HK-2 (cell line): Measurements from ENCODE around the gene HSPH1.
A peak's percentile ranks its signal among the peaks of the same experiment; 100 is the strongest.

Experiments
- DNase-seq: peaks from one replicate; pipeline ENCODE4 v3.0.0-alpha.2; 2018; ENCODE audit not compliant: unreplicated experiment

Gene HSPH1

GRCh38 chr13:31161557-31162150 lies at the start of gene HSPH1:
Gene HSPH1 (minus strand): TSS chr13:31161904. CDS start chr13:31161582, 322 bp downstream.
- DNase-seq = peak; percentile 93

GRCh38 chr13:31209841-31210210 lies 48.1 kb upstream of the HSPH1 start:
- DNase-seq = no peak

GRCh38 chr13:31209172-31209840 lies 47.6 kb upstream of the HSPH1 start:
- no peak for DNase-seq

GRCh38 chr13:31208559-31209122 lies 46.9 kb upstream of the HSPH1 start:
- no peak for DNase-seq

GRCh38 chr13:31207661-31208552 lies 46.2 kb upstream of the HSPH1 start:
- DNase-seq = no peak

GRCh38 chr13:31204592-31204991 lies 42.9 kb upstream of the HSPH1 start:
- peak; percentile 8 for DNase-seq

GRCh38 chr13:31201341-31202031 lies 39.8 kb upstream of the HSPH1 start:
- DNase-seq = no peak

GRCh38 chr13:31200637-31200971 lies 38.9 kb upstream of the HSPH1 start:
- peak; percentile 49 for DNase-seq

GRCh38 chr13:31199849-31200636 lies 38.3 kb upstream of the HSPH1 start, which contains the start of gene B3GLCT:
Gene B3GLCT (plus strand): TSS chr13:31199975. CDS start chr13:31200085, 110 bp downstream.
- peak; percentile 78 for DNase-seq

- no peak for DNase-seq
Measured at GRCh38 chr13:31199527-31199848, 37.8 kb upstream of the HSPH1 start.

GRCh38 chr13:31198519-31198918 lies 36.8 kb upstream of the HSPH1 start:
- no peak for DNase-seq

GRCh38 chr13:31196992-31197391 lies 35.3 kb upstream of the HSPH1 start:
- DNase-seq = no peak

- no peak for DNase-seq
Measured at GRCh38 chr13:31195616-31196015, 33.9 kb upstream of the HSPH1 start.

GRCh38 chr13:31192306-31192705 lies 30.6 kb upstream of the HSPH1 start:
- DNase-seq = no peak

- DNase-seq = no peak
Measured at GRCh38 chr13:31191748-31192147, 30.0 kb upstream of the HSPH1 start.

- no peak for DNase-seq
Measured at GRCh38 chr13:31184981-31185645, 23.4 kb upstream of the HSPH1 start.

GRCh38 chr13:31184451-31184850 lies 22.7 kb upstream of the HSPH1 start:
- no peak for DNase-seq

- DNase-seq = no peak
Measured at GRCh38 chr13:31182987-31183386, 21.3 kb upstream of the HSPH1 start.

GRCh38 chr13:31179754-31180153 lies 18.1 kb upstream of the HSPH1 start:
- DNase-seq = no peak

GRCh38 chr13:31179241-31179640 lies 17.5 kb upstream of the HSPH1 start:
- no peak for DNase-seq
